HFF-Myc (cell line): Measurements from ENCODE around the gene SPSB2.
A peak's percentile ranks its signal among the peaks of the same experiment; 100 is the strongest.
"Not testable (repeated sequence)": the region's sequence is repeated elsewhere in the genome, so short reads cannot be mapped to it uniquely, and the experiment has no call there.

Experiments used
- DNase-seq: peaks from one replicate; pipeline ENCODE4 v3.0.0-alpha.2; 2011; ENCODE audit warnings: low read depth; ENCODE audit errors: extremely low read depth
- H3K4me3 ChIP-seq: replicated peaks from 2 replicates; pipeline ENCODE4 v1.5.1; 2011; ENCODE audit warnings: low read depth, mild to moderate bottlenecking, control low read depth, low read length
- TF ChIP-seq, protein P1 (sequence below): IDR thresholded peaks from 2 replicates; pipeline ENCODE4 v1.5.1; 2012; ENCODE audit warnings: mild to moderate bottlenecking, low read depth, low read length, control low read depth; ENCODE audit errors: missing control alignments

The SPSB2 gene

DNA sequence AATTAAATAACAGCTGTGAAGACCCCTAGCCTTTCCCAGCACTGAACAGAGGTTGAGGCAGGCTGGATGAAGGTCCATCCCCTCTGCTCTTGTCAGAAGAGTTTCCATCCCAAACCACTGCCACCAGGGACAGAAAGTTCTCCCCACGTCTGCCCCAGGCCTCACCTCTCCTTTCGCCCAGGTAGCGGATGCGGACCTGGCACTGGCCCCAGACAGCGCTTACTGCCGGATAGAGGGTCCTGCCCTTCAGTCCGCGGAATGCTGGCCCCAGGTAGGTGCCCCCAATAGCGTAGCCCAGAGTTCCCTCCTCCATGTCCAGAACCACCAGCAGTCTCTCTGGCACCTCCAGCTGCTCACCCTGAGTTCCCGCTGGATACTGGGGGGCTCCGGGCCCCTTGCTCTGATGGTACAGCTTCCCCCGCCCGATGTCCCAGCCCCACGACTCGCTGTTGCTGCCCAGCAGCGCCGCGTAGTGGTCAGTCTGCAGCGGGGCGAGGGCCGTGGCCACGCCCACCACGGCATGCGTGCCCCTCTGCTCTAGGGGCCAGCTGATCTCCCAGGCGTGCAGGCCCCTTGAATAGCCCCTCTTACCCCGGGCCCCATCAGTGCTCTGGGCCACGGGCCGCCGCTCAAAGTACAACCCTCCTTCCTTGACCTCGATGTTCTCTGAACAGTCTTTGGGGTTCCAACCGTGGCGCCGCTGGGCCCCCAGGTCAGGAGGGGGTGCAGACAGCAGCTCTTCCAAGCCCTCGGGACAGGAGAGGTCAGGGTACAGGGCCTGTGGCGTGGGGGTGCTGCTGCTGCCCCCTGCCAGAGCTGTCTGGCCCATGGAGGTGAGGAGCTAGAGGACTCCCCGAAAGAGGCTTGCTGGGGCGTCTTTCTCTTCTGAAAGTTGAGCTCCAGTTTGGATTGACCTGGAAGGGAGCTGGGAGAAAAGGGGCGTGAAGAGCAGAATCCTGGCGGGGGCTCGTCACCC lies 742 bp downstream of the SPSB2 start:
- peak overlapping the region; percentile 57 for H3K4me3 ChIP-seq
- DNase-seq: no peak
- TF ChIP-seq, protein P1, sequence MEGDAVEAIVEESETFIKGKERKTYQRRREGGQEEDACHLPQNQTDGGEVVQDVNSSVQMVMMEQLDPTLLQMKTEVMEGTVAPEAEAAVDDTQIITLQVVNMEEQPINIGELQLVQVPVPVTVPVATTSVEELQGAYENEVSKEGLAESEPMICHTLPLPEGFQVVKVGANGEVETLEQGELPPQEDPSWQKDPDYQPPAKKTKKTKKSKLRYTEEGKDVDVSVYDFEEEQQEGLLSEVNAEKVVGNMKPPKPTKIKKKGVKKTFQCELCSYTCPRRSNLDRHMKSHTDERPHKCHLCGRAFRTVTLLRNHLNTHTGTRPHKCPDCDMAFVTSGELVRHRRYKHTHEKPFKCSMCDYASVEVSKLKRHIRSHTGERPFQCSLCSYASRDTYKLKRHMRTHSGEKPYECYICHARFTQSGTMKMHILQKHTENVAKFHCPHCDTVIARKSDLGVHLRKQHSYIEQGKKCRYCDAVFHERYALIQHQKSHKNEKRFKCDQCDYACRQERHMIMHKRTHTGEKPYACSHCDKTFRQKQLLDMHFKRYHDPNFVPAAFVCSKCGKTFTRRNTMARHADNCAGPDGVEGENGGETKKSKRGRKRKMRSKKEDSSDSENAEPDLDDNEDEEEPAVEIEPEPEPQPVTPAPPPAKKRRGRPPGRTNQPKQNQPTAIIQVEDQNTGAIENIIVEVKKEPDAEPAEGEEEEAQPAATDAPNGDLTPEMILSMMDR: peak; percentile 97

DNA sequence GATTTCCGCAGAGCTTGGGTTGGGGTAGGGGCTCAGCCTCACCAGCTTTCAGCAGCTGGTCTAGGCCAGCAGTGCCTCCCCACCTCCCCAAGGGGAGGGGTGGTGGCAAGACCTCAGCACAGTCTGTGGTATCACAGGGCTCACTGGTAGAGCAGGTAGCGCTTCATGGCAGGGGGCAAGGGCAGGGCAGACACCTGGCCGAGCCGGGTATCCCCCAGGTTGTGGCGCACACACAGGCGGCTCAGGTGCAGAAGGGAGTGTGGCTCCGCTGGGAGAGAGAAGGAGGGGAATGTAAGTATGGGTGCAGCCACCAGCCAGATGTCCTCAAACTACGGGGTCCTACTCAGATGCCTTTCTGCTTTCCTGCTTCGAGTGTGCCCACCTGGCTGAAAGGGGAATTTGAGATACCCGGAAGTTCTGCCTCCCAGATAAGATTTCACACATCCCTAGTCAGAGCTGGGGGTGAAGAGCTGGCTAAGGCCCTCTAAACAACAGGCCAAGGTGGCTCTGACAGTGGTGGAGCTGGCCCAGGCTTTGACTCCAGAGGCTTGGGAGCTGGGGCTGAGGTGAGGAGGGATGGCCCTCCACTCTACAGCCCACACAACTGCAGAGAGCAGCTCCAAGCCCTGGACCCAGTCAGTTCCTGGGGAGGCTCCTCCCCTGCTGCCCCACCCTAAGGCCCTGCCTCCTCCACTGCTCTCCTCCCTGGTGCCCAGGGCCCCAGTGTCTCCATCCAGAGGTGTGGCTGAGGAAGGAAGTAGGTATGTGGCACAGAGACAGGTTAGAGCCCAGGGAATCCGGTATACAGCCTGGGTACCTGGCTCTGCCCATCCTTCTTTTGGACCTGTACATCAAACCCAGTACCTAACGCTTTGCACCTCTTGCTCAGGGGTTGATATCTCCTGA lies 1.8 kb downstream of the SPSB2 start:
- no peak for DNase-seq
- TF ChIP-seq, protein P1: no peak
- peak overlapping the region; percentile 57 for H3K4me3 ChIP-seq

DNA sequence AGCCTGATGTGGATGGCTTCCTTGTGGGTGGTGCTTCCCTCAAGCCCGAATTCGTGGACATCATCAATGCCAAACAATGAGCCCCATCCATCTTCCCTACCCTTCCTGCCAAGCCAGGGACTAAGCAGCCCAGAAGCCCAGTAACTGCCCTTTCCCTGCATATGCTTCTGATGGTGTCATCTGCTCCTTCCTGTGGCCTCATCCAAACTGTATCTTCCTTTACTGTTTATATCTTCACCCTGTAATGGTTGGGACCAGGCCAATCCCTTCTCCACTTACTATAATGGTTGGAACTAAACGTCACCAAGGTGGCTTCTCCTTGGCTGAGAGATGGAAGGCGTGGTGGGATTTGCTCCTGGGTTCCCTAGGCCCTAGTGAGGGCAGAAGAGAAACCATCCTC lies 2.8 kb downstream of the SPSB2 start:
- H3K4me3 ChIP-seq, DNase-seq: not testable (repeated sequence)

DNA sequence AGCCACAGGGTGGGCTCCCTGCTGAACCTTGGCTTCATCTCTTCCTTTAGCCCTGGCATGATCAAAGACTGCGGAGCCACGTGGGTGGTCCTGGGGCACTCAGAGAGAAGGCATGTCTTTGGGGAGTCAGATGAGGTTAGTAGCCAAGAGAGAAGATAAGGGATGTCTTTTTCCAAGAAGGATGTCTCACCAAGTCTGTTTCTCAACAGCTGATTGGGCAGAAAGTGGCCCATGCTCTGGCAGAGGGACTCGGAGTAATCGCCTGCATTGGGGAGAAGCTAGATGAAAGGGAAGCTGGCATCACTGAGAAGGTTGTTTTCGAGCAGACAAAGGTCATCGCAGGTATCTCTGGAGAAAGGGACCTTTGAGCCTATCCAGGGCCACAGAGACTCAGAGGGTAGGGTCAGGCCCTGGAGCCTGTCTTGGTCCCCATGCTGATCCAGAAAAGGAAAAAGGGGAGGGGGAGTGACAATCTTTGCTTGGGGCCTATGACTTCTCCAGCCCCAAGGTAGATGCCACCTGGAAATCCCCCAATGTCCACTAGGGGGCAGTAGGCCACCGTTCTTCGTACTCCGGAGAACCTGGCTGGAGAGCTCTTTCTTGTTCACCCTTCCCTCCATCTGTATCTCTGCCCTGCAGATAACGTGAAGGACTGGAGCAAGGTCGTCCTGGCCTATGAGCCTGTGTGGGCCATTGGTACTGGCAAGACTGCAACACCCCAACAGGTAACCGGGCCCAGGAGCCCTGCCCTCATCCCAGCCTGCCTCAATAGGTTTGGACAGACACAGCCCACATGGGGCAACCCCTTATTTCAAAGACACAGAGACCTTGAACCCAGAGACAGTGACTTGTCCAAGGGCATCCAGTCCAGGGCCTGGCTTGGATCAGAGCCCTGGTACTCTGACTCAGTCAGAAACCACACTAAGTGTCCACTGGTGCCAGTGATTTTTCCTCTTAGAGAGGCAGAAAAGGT lies 3.8 kb downstream of the SPSB2 start:
- DNase-seq: no peak
- TF ChIP-seq, protein P1: peak; percentile 86
- H3K4me3 ChIP-seq: peak overlapping the region; percentile 99

DNA sequence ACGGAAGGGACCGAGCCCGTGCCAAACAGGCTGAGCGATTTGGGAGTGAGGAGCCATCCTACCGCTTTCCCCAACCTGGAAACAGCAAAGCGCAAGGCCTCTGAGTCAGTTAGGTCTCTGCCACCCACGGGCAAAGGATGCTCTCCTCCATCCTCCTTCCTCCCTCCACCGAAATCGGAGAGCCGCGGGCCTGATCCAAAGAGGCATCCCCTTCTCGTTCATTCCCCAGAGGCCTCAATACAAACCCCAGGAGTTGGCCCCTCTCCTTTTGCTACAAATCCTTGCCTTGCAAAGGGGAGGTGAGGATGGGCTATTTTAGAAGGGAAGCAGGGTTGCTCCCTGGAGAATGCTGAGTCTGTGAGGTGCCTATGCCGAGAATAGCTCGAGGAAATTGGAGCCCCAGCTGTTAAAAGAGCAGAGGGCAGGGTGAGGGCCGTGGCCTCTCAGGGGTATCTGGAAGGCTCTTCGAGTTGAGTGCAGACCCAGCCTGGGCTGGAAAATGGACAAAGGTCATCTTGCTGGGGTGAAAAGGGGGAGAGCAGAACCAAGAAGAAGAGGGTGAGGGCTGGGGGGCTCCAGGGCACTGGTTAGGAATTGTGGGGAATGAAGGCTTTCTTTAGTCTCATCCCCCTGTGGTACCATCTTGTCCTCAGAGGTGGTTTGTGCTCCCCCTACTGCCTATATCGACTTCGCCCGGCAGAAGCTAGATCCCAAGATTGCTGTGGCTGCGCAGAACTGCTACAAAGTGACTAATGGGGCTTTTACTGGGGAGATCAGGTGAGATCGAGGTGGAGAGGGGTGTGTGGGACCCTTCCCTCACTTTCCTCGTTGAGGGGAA lies 4.7 kb downstream of the SPSB2 start:
- DNase-seq: no peak
- H3K4me3 ChIP-seq: peak overlapping the region; percentile 99
- TF ChIP-seq, protein P1: peak; percentile 28
